ENCODE data around the gene RSPH6A. TPM values are rescaled to one million over a fixed set of nuclear protein-coding genes. Genes with fewer than 3 reads are reported as not detected.

RSPH6A gene
- total and polyA plus RNA-seq, 12 donors = 0.09 to 0.15 TPM; not detected in 10

DNA sequence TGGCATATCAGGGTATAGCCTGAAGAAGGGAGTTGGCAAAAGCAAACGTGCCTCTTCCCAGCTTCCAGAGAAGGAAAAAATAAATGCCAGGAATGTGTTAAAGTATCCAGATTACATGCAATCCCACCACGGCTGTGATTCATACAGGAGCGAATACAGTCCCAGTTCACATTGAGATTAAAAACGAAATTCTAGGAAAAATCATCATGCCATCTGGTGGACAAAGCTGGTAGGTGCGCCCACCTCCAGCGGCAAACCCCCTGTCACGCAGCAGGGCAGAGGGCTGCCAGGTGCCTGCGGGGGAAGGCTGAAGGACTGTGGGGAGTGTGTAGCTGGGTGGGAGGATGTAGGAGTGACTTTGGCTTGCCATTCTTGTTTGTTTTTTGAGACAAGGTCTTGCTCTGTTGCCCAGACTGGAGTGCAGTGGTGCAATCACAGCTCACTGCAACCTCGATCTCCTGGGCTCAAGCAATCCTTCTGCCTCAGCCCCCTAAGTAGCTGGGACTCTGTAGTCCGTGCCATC lies 16.1 kb downstream of the RSPH6A start:
- peak; percentile 60 to 64 for DNase-seq
- intact Hi-C loops (cut with DNase I) = loop anchor here in 5 of 10 donors (1.0 to 2.0 kb wide), 2 partner anchors 28 to 29 kb away; no protein-coding TSS in a partner anchor

DNA sequence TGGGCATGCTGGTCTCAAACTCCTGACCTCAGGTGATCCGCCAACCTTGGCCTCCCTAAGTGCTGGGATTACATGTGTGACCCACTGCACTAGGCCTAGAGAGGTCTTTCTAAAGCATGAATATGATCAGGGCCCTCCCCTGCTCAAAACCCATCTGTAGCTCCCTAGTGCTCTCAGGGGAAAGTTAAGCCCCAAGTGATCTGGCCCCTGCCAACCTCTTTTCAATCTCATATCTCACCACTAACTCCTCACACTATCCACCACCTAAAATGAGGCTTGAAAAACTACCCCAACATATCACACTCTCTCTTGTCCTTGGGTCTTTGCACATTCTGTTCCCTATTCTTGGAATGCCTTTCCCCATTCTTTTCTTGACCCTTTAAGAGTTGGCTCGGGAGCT lies 20.5 kb downstream of the RSPH6A start:
- intact Hi-C loops (cut with DNase I) = no loop called here
- Histone ChIP-seq H3K27ac (no peak overlapping the region), H3K4me3 (no peak overlapping the region), H3K4me1 (peaks cover 0 to 37% (median 31%) of the 10 kb centered on the region in 9 donors), H3K27me3 (peaks cover 0 to 76% (median 0%) of the 10 kb centered on the region in 7 donors), H3K9me3 (no peaks in the 10 kb centered on the region), H3K36me3 (peaks cover 0 to 13% (median 4%) of the 10 kb centered on the region in 9 donors)
- ATAC-seq (no peak), DNase-seq (no peak)
- TF ChIP-seq, protein P1, sequence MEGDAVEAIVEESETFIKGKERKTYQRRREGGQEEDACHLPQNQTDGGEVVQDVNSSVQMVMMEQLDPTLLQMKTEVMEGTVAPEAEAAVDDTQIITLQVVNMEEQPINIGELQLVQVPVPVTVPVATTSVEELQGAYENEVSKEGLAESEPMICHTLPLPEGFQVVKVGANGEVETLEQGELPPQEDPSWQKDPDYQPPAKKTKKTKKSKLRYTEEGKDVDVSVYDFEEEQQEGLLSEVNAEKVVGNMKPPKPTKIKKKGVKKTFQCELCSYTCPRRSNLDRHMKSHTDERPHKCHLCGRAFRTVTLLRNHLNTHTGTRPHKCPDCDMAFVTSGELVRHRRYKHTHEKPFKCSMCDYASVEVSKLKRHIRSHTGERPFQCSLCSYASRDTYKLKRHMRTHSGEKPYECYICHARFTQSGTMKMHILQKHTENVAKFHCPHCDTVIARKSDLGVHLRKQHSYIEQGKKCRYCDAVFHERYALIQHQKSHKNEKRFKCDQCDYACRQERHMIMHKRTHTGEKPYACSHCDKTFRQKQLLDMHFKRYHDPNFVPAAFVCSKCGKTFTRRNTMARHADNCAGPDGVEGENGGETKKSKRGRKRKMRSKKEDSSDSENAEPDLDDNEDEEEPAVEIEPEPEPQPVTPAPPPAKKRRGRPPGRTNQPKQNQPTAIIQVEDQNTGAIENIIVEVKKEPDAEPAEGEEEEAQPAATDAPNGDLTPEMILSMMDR (IDR thresholded peaks at IDR 0.05) = no peak
- WGBS, 2 donors = 79 to 83% methylated on average over 2 of the region's 2 CpGs

More for the DNA sequence above, 16.1 kb downstream of the RSPH6A start:
- H3K27me3 ChIP-seq = peaks cover 0 to 97% (median 0%) of the 10 kb centered on the region in 7 donors
- no peaks in the 10 kb centered on the region for H3K9me3 ChIP-seq
- peak overlapping the region in 1 of 10 donors; percentile 0 for H3K4me3 ChIP-seq
- TF ChIP-seq, protein P1 (IDR thresholded peaks at IDR 0.05) = peak; percentile 70 to 91 (median 88)
- peaks cover 0 to 10% (median 9%) of the 10 kb centered on the region in 9 donors for H3K4me1 ChIP-seq
- H3K36me3 ChIP-seq = no peaks in the 10 kb centered on the region
- ATAC-seq = peak; percentile 65 to 88 (median 82)
- WGBS, 2 donors = 11 to 12% methylated on average over 10 of the region's 10 CpGs
- H3K27ac ChIP-seq = peak overlapping the region in 1 of 10 donors; percentile 15

DNA sequence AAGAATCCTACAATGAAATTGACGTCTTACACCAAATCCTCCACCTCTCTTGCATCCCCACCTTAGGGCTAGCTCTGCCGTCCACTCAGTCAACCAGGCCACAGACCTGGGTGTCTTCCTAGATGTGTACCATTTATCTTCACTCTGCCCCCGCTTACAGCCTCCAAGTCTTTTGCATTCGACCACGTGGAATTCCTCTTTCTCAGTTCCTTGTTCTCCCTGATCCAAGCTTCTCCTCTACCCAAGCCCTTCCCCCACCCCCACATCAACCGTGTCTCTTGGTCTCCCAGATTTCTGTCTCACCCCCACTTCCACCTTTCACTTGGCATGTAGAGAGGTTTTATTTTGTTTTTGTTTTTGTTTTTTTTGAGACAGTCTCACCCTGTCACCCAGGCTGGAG lies 21.2 kb downstream of the RSPH6A start:
- intact Hi-C loops (cut with DNase I) = loop anchor here in 3 of 10 donors (2.0 kb wide), 2 partner anchors 23 to 25 kb away; partner anchors contain the start of gene SIX5 (in 2 of the 3)
- WGBS, 2 donors = 59 to 61% methylated on average over 6 of the region's 6 CpGs
- peaks cover 0 to 76% (median 0%) of the 10 kb centered on the region in 7 donors for H3K27me3 ChIP-seq

DNA sequence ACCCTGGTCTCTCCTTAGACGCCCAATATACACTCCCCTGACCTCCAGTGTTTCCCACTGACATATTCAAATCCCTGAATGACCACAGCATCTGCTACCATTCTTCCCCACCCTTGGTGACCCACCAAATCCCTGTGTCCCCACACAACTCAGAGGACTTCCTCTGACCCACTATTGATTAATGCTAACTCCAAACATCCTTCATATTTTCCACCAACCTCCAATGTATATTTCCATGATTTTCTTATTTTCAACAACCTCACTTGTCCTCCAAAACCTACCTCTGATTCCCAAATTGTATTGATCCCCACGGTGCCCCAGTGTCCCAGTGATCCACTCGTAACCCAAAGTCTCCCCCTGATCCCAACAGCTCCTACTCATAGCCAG lies 21.9 kb downstream of the RSPH6A start:
- Histone ChIP-seq H3K27ac (peak overlapping the region in 6 of 10 donors; percentile 1 to 90 (median 23)), H3K4me1 (peaks cover 0 to 38% (median 27%) of the 10 kb centered on the region in 9 donors), H3K9me3 (no peaks in the 10 kb centered on the region), H3K4me3 (peak overlapping the region in 7 of 10 donors; percentile 2 to 81 (median 70)), H3K27me3 (peaks cover 0 to 76% (median 0%) of the 10 kb centered on the region in 7 donors), H3K36me3 (peaks cover 0 to 28% (median 12%) of the 10 kb centered on the region in 9 donors)
- WGBS, 2 donors = 39 to 49% methylated on average over 3 of the region's 3 CpGs
- DNase-seq = no peak
- intact Hi-C loops (cut with DNase I) = loop anchor here in 3 of 10 donors (2.0 kb wide), 2 partner anchors 22 to 24 kb away; partner anchors contain the start of gene SIX5 (in 2 of the 3)
- TF ChIP-seq, protein P1 (IDR thresholded peaks at IDR 0.05) = no peak
- no peak for ATAC-seq

More for the DNA sequence above, 21.2 kb downstream of the RSPH6A start:
- H3K4me3 ChIP-seq = no peak overlapping the region
- TF ChIP-seq, protein P1 (IDR thresholded peaks at IDR 0.05) = no peak
- H3K36me3 ChIP-seq = peaks cover 0 to 20% (median 12%) of the 10 kb centered on the region in 9 donors
- no peak for ATAC-seq
- DNase-seq = no peak
- H3K9me3 ChIP-seq = no peaks in the 10 kb centered on the region
- peaks cover 0 to 37% (median 25%) of the 10 kb centered on the region in 9 donors for H3K4me1 ChIP-seq
- peak overlapping the region in 1 of 10 donors; percentile 13 for H3K27ac ChIP-seq
